Endodermal cell (in vitro differentiated cells): ENCODE results near the gene RECK. TPM values are rescaled to one million over a fixed set of nuclear protein-coding genes. Genes with fewer than 3 reads are reported as not detected.

Experiments used
- DNase-seq: peaks from one replicate; pipeline ENCODE4 v3.0.0-alpha.2; 2017
- H3K27ac ChIP-seq: 2 replicates; pipeline ENCODE4 v1.5.1; 2013; ENCODE audit warnings: mild to moderate bottlenecking, low read depth, low read length, moderate library complexity
- H3K27me3 ChIP-seq: 2 replicates; pipeline ENCODE4 v1.6.1; 2013; ENCODE audit warnings: mild to moderate bottlenecking, low read length, moderate library complexity; ENCODE audit not compliant: insufficient read depth, control insufficient read depth, poor library complexity, severe bottlenecking
- H3K36me3 ChIP-seq: 2 replicates; pipeline ENCODE4 v1.7.0; 2013; ENCODE audit warnings: mild to moderate bottlenecking, low read length, moderate library complexity; ENCODE audit not compliant: control insufficient read depth, insufficient read depth
- H3K4me1 ChIP-seq: one replicate; pipeline ENCODE4 v1.7.0; 2013; ENCODE audit warnings: low read length; ENCODE audit not compliant: control insufficient read depth, insufficient read depth
- H3K4me3 ChIP-seq: 2 replicates; pipeline ENCODE4 v1.5.1; 2013; ENCODE audit warnings: mild to moderate bottlenecking, low read length, moderate library complexity
- H3K9ac ChIP-seq: 2 replicates; pipeline ENCODE4 v1.6.1; 2013; ENCODE audit warnings: mild to moderate bottlenecking, low read length, moderate library complexity; ENCODE audit not compliant: poor library complexity, severe bottlenecking; ENCODE audit errors: extremely low read depth
- H3K9me3 ChIP-seq: 2 replicates; pipeline ENCODE4 v1.6.1; 2013; ENCODE audit warnings: mild to moderate bottlenecking, low read length, moderate library complexity; ENCODE audit not compliant: control insufficient read depth
- H3K27ac Mint-ChIP-seq: 2 replicates; pipeline ENCODE4 v1.8.0; 2020; ENCODE audit warnings: mixed read lengths
- H3K27me3 Mint-ChIP-seq: 2 replicates; pipeline ENCODE4 v1.8.0; 2021; ENCODE audit warnings: mild to moderate bottlenecking, mixed read lengths; ENCODE audit not compliant: insufficient read depth
- H3K36me3 Mint-ChIP-seq: 2 replicates; pipeline ENCODE4 v1.8.0; 2020; ENCODE audit warnings: low read depth, mixed read lengths
- H3K4me1 Mint-ChIP-seq: 2 replicates; pipeline ENCODE4 v1.8.0; 2020; ENCODE audit warnings: mixed read lengths
- H3K4me3 Mint-ChIP-seq: 2 replicates; pipeline ENCODE4 v1.8.0; 2020; ENCODE audit warnings: mild to moderate bottlenecking, moderate library complexity, mixed read lengths
- H3K9me3 Mint-ChIP-seq: 2 replicates; pipeline ENCODE4 v1.8.0; 2020; ENCODE audit warnings: mild to moderate bottlenecking, mixed read lengths
- whole genome bisulfite sequencing, 2 experiments: methylation state at CpG; one replicate each; pipeline versions ENCODE4 v1.1.5 to v1.1.7; 2013; ENCODE audit warnings: missing lambda C conversion rate in 2 of 2, mixed read lengths in 1 of 2; ENCODE audit not compliant: insufficient coverage in 1 of 2, insufficient read length in 1 of 2; 5-methylcytosine and 5-hydroxymethylcytosine counted together
- total RNA-seq, 2 donors: library from RNA; stranded (reverse); fragmentation: NEBNext Ultra II Directional in 1 of 2; extraction: Animal tissue kit (Norgen Biotek cat#: 25700) in 1 of 2; gene quantifications; 2 replicates in 1 of 2; 3 replicates in 1 of 2; pipeline ENCODE4 v1.2.1, GENCODE V29; 2021
- TF ChIP-seq, protein P1 (sequence below): fragments of 200-600 bp; sonication (generic); conservative IDR thresholded peaks from 2 replicates; pipeline ENCODE4 v1.5.0; 2021; ENCODE audit warnings: antibody characterized with exemption, mild to moderate bottlenecking

Gene RECK
- total RNA-seq, 2 donors from 2014 or later = 11.5 to 16.1 TPM

DNA sequence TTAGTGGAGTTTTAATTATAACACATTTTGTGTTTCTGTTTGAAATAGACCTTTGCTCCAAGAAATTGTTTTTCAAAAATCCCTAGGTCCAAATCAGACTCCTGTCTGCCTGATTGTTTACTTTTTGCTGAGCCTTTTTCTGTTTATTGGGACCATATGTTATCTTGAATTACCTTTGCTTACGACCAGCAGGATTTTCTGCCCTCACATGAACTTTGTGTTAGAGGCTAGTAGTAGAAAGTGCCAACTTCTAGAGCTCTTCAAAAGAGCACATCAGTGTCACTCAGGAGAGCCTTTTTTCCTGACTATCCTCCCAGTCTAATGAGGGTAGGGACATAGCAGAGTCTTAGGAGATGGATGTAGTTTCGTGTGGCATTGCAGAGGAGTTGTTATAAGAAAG is 10.2 kb downstream of the RECK start:
- no peak overlapping the region for H3K4me3 ChIP-seq
- H3K4me1 ChIP-seq = no peaks in the 10 kb centered on the region
- TF ChIP-seq, protein P1, sequence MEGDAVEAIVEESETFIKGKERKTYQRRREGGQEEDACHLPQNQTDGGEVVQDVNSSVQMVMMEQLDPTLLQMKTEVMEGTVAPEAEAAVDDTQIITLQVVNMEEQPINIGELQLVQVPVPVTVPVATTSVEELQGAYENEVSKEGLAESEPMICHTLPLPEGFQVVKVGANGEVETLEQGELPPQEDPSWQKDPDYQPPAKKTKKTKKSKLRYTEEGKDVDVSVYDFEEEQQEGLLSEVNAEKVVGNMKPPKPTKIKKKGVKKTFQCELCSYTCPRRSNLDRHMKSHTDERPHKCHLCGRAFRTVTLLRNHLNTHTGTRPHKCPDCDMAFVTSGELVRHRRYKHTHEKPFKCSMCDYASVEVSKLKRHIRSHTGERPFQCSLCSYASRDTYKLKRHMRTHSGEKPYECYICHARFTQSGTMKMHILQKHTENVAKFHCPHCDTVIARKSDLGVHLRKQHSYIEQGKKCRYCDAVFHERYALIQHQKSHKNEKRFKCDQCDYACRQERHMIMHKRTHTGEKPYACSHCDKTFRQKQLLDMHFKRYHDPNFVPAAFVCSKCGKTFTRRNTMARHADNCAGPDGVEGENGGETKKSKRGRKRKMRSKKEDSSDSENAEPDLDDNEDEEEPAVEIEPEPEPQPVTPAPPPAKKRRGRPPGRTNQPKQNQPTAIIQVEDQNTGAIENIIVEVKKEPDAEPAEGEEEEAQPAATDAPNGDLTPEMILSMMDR = no peak
- H3K36me3 ChIP-seq = no peaks in the 10 kb centered on the region
- no peak overlapping the region for H3K9ac ChIP-seq
- WGBS, 2 experiments = 88 to 93% methylated on average over 1 of the region's 2 CpGs
- H3K4me1 Mint-ChIP-seq = peaks cover 10% of the 10 kb centered on the region
- no peak overlapping the region for H3K4me3 Mint-ChIP-seq
- H3K27me3 Mint-ChIP-seq = no peaks in the 10 kb centered on the region
- no peak overlapping the region for H3K27ac ChIP-seq
- H3K27me3 ChIP-seq = no peaks in the 10 kb centered on the region
- peaks cover 4% of the 10 kb centered on the region for H3K9me3 Mint-ChIP-seq
- no peaks in the 10 kb centered on the region for H3K9me3 ChIP-seq
- peaks cover 5% of the 10 kb centered on the region for H3K36me3 Mint-ChIP-seq
- DNase-seq = no peak
- H3K27ac Mint-ChIP-seq = no peak overlapping the region

DNA sequence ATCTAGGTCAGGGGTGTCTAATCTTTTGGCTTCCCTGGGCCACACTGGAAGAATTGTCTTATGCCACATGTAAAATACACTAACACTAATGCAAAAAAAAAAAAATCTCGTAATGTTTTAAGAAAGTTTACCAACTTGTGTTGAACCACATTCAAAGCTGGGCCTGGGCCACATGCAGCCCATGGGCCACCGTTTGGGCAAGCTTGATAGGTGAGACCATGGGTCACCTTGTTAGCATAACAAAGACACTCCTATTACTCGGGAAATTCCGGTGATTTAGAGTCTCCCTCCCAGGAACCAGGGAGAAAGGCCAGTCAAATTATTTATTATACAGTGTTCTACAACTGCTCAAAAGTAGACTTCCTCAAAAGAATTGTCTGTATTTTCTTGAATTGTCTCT is 12.7 kb downstream of the RECK start:
- 58 to 80% methylated on average over 1 to 4 of the region's 4 CpGs for WGBS, 2 experiments
- H3K9ac ChIP-seq = no peak overlapping the region
- no peaks in the 10 kb centered on the region for H3K27me3 Mint-ChIP-seq
- H3K4me3 ChIP-seq = no peak overlapping the region
- H3K27ac ChIP-seq = no peak overlapping the region
- H3K9me3 Mint-ChIP-seq = no peaks in the 10 kb centered on the region
- no peak overlapping the region for H3K4me3 Mint-ChIP-seq
- H3K27ac Mint-ChIP-seq = no peak overlapping the region
- no peaks in the 10 kb centered on the region for H3K9me3 ChIP-seq
- peaks cover 9% of the 10 kb centered on the region for H3K36me3 ChIP-seq
- peak; percentile 61 for DNase-seq
- peaks cover 19% of the 10 kb centered on the region for H3K4me1 Mint-ChIP-seq
- no peaks in the 10 kb centered on the region for H3K27me3 ChIP-seq
- TF ChIP-seq, protein P1 = no peak
- peaks cover 11% of the 10 kb centered on the region for H3K4me1 ChIP-seq
- H3K36me3 Mint-ChIP-seq = peaks cover 2% of the 10 kb centered on the region

DNA sequence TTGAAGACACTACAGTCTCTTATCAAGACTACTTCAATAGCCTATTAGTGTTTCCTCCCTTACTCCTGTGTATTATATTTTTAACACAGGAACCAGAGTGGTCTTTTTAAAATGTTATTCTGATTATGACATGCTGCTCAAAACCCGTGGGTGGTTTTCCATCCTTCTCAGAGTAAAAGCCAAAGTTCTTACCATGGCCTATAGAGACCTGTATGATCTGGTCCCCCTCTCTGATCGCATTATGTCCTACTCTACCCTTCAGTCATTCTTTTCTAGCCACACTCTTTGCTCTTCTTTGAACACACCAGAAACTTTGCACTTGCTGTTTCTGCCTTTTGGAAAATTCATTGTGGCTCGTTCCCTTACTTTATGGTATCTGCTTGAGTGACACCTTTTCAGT is 13.8 kb downstream of the RECK start:
- Mint-ChIP-seq H3K4me1 (peaks cover 18% of the 10 kb centered on the region), H3K27me3 (no peaks in the 10 kb centered on the region), H3K4me3 (no peak overlapping the region), H3K27ac (no peak overlapping the region), H3K36me3 (peaks cover 2% of the 10 kb centered on the region), H3K9me3 (no peaks in the 10 kb centered on the region)
- Histone ChIP-seq H3K36me3 (peaks cover 9% of the 10 kb centered on the region), H3K9ac (no peak overlapping the region), H3K4me1 (peaks cover 11% of the 10 kb centered on the region), H3K4me3 (no peak overlapping the region), H3K9me3 (no peaks in the 10 kb centered on the region), H3K27me3 (no peaks in the 10 kb centered on the region), H3K27ac (no peak overlapping the region)
- TF ChIP-seq, protein P1 = no peak
- no peak for DNase-seq
- WGBS, 2 experiments = 94 to 95% methylated on average over 3 of the region's 3 CpGs
